SU-DHL-6 (cell line): ENCODE measurements around the gene TMCC3.
"Not testable (repeated sequence)": the region's sequence is repeated elsewhere in the genome, so short reads cannot be mapped to it uniquely, and the experiment has no call there.

Experiments
- H2AFZ ChIP-seq: fragments of 200-600 bp; sonication (generic); 2 replicates; pipeline ENCODE4 v1.6.1; 2014; ENCODE audit warnings: low read depth, mild to moderate bottlenecking, moderate library complexity, mixed read lengths, antibody characterized with exemption, low read length; ENCODE audit not compliant: severe bottlenecking
- H3F3A ChIP-seq: fragments of 200-600 bp; shearing (Covaris generic); 2 replicates; pipeline ENCODE4 v1.6.0; 2016; ENCODE audit warnings: antibody characterized with exemption, mild to moderate bottlenecking; ENCODE audit not compliant: insufficient read depth
- H3K27ac ChIP-seq: fragments of 200-600 bp; sonication (generic); 2 replicates; pipeline ENCODE4 v1.5.1; 2016; ENCODE audit warnings: low read depth, mild to moderate bottlenecking, low read length, moderate library complexity, mixed read lengths
- H3K27me3 ChIP-seq: fragments of 200-600 bp; sonication (generic), shearing (Covaris generic); 2 replicates; pipeline ENCODE4 v1.6.0; 2014; ENCODE audit warnings: mild to moderate bottlenecking, low read length
- H3K36me3 ChIP-seq: fragments of 200-600 bp; sonication (generic); 2 replicates; pipeline ENCODE4 v1.6.1; 2014; ENCODE audit warnings: mild to moderate bottlenecking, low read length, mixed read lengths
- H3K4me2 ChIP-seq: fragments of 300-600, 200-600 bp; shearing (Covaris generic), sonication (generic); 2 replicates; pipeline ENCODE4 v1.6.0; 2014; ENCODE audit warnings: low read length, low read depth, mild to moderate bottlenecking; ENCODE audit not compliant: poor library complexity, severe bottlenecking
- H3K4me3 ChIP-seq: fragments of 200-600 bp; sonication (generic); 2 replicates; pipeline ENCODE4 v1.5.1; 2014; ENCODE audit warnings: antibody characterized with exemption, low read length, mild to moderate bottlenecking, mixed read lengths; ENCODE audit not compliant: insufficient read depth, poor library complexity, severe bottlenecking
- H3K79me2 ChIP-seq: fragments of 200-600 bp; sonication (generic); 2 replicates; pipeline ENCODE4 v1.6.1; 2014; ENCODE audit warnings: mild to moderate bottlenecking, low read length, moderate library complexity; ENCODE audit not compliant: insufficient read depth
- H3K9ac ChIP-seq: fragments of 200-600 bp; sonication (generic); 2 replicates; pipeline ENCODE4 v1.7.0; 2014; ENCODE audit warnings: mild to moderate bottlenecking, low read length
- H3K9me2 ChIP-seq: fragments of 200-600 bp; sonication (generic); replicated peaks from 2 replicates; pipeline ENCODE4 v1.6.1; 2014; ENCODE audit warnings: low read length; ENCODE audit not compliant: insufficient read depth
- H3K9me3 ChIP-seq: fragments of 200-600 bp; sonication (generic); 2 replicates; pipeline ENCODE4 v1.6.1; 2014; ENCODE audit warnings: low read length, mixed read lengths; ENCODE audit not compliant: insufficient read depth
- H4K20me1 ChIP-seq: fragments of 200-600 bp; sonication (generic); 2 replicates; pipeline ENCODE4 v1.6.1; 2014; ENCODE audit warnings: low read depth, mild to moderate bottlenecking, antibody characterized with exemption, low read length, moderate library complexity, mixed read lengths
- EZH2phosphoT487 ChIP-seq: fragments of 200-600 bp; sonication (generic), shearing (Covaris generic); conservative IDR thresholded peaks from 2 replicates; pipeline ENCODE4 v1.6.1; 2018; ENCODE audit warnings: mild to moderate bottlenecking, antibody characterized with exemption, low read length, moderate library complexity, mixed read lengths
- TF ChIP-seq, protein P1 (sequence below): fragments of 200-600 bp; sonication (generic); IDR thresholded peaks from one replicate; pipeline ENCODE4 v1.5.1; 2017; ENCODE audit warnings: antibody characterized with exemption, mild to moderate bottlenecking, low read length, moderate library complexity; ENCODE audit not compliant: insufficient read depth, poor library complexity, severe bottlenecking

Gene TMCC3

DNA sequence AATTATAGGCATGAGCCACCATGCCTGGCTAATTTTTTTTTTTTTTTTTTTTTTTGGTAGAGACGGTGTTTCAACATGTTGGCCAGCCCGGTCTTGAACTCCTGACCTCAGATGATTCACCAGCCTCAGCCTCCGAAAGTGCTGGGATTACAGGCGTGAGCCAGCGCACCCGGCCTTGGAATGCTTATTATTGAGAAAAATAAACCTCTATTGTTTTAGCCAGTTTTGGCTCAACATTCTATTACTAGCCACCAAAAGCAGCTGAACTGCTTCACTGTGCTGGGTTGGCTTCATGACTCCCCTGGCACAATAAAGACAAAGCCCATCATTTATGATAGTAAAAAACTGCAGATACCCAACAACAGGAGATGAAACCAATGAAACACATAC, 97.2 kb downstream of the TMCC3 start:
- Histone ChIP-seq H3K4me2 (no peak overlapping the region), H3K27me3 (no peaks in the 10 kb centered on the region), H3K36me3 (no peaks in the 10 kb centered on the region), H4K20me1 (no peaks in the 10 kb centered on the region), H2AFZ (no peak overlapping the region), H3F3A (no peaks in the 10 kb centered on the region), H3K9ac (no peak overlapping the region), H3K79me2 (no peaks in the 10 kb centered on the region), H3K4me3 (no peak overlapping the region), H3K9me2 (no peaks in the 10 kb centered on the region), H3K27ac (no peak overlapping the region), H3K9me3 (peaks cover 3% of the 10 kb centered on the region; the same call in 1 of the 2 replicates)
- TF ChIP-seq, protein P1, sequence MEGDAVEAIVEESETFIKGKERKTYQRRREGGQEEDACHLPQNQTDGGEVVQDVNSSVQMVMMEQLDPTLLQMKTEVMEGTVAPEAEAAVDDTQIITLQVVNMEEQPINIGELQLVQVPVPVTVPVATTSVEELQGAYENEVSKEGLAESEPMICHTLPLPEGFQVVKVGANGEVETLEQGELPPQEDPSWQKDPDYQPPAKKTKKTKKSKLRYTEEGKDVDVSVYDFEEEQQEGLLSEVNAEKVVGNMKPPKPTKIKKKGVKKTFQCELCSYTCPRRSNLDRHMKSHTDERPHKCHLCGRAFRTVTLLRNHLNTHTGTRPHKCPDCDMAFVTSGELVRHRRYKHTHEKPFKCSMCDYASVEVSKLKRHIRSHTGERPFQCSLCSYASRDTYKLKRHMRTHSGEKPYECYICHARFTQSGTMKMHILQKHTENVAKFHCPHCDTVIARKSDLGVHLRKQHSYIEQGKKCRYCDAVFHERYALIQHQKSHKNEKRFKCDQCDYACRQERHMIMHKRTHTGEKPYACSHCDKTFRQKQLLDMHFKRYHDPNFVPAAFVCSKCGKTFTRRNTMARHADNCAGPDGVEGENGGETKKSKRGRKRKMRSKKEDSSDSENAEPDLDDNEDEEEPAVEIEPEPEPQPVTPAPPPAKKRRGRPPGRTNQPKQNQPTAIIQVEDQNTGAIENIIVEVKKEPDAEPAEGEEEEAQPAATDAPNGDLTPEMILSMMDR, result no peak
- TF ChIP-seq EZH2phosphoT487, result no peak

DNA sequence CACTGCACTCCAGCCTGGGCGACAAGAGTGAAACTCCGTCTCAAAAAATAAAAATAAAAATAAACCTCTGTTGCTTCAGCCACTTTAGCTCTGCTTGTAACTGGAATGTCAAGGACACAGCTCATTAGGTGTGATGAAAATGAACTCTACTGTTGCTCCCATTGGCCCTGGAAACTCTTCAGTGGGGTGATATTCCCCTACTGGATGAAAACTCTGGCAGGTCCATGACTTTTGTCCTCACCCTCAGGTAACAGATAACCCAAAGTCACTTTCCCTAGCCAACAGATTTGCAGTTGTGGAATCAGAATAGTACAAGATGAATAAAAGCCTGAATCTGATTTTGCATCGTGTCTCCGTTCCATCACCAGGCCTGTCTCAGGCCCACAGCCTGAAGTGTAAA, 98.5 kb downstream of the TMCC3 start:
- H3K9ac ChIP-seq, result no peak overlapping the region
- H3K4me3 ChIP-seq, result no peak overlapping the region
- H3K9me3 ChIP-seq, result peaks cover 12% of the 10 kb centered on the region; the same call in 1 of the 2 replicates
- H3K27me3 ChIP-seq, result no peaks in the 10 kb centered on the region
- H3K79me2 ChIP-seq, result no peaks in the 10 kb centered on the region
- no peaks in the 10 kb centered on the region for H3K36me3 ChIP-seq
- TF ChIP-seq EZH2phosphoT487, result no peak
- H3F3A ChIP-seq, result no peaks in the 10 kb centered on the region
- no peaks in the 10 kb centered on the region for H4K20me1 ChIP-seq
- H3K4me2 ChIP-seq, result no peak overlapping the region
- H3K9me2 ChIP-seq, result no peaks in the 10 kb centered on the region
- no peak overlapping the region for H2AFZ ChIP-seq
- H3K27ac ChIP-seq, result no peak overlapping the region

DNA sequence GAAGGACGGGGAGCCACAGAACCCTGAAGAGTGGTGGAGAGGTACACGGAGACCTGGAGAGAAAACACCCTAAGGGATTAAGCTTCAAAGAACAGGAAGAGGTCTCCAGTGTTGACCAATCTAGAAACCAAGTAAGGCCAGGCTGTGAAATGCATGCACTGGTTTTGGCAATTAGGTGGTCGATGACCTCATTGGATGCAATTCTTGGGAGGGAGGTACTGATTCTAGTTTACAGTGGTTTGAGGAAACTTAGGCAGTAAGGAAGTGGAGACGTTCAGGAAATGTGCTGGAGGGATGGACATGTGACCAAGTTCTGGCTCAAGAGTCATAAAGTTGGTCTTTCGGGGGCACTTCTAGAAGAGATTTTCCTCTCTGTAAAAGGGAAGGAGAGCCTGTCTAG, 99.4 kb downstream of the TMCC3 start:
- Histone ChIP-seq H3K27me3 (no peaks in the 10 kb centered on the region), H3K27ac (no peak overlapping the region), H3K4me3 (no peak overlapping the region), H3K9me2 (no peaks in the 10 kb centered on the region), H2AFZ (no peak overlapping the region), H3K79me2 (no peaks in the 10 kb centered on the region), H3K9me3 (peaks cover 14% of the 10 kb centered on the region; the same call in 1 of the 2 replicates), H4K20me1 (no peaks in the 10 kb centered on the region), H3K9ac (no peak overlapping the region), H3K36me3 (no peaks in the 10 kb centered on the region), H3F3A (no peaks in the 10 kb centered on the region), H3K4me2 (no peak overlapping the region)
- TF ChIP-seq, protein P1, result no peak
- no peak for TF ChIP-seq EZH2phosphoT487

DNA sequence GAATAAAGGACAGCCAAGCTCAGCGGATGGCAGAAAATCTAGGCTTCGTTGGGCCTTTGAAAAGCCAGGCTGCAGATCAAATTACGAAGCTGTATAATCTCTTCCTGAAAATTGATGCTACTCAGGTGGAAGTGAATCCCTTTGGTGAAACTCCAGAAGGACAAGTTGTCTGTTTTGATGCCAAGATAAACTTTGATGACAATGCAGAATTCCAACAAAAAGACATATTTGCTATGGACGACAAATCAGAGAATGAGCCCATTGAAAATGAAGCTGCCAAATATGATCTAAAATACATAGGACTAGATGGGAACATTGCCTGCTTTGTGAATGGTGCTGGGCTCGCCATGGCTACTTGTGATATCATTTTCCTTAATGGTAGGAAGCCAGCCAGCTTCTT, 101.5 kb downstream of the TMCC3 start:
- not testable (repeated sequence) for H3K9ac ChIP-seq, H3K27ac ChIP-seq, H3K36me3 ChIP-seq, H3K4me3 ChIP-seq, H3K79me2 ChIP-seq, H3K27me3 ChIP-seq, H3F3A ChIP-seq, H3K4me2 ChIP-seq, H4K20me1 ChIP-seq, H2AFZ ChIP-seq, H3K9me2 ChIP-seq
- H3K9me3 ChIP-seq, result peaks cover 14% of the 10 kb centered on the region; the same call in 1 of the 2 replicates
